IMR-90 (cell line): ENCODE measurements around the gene CCNJL. TPM values are rescaled to one million over a fixed set of nuclear protein-coding genes. Genes with fewer than 3 reads are reported as not detected.

ENCODE experiments used
- ATAC-seq: fragments of 200-7000 bp; cut with Tn5 transposase; 2 replicates; pipeline ENCODE4 v1.9.1; 2020; ENCODE audit warnings: low read depth, mild to moderate bottlenecking, moderate library complexity
- BruUV-seq: library from RNA; stranded (reverse); fragments of 400-500 nt; replicated peaks from 2 replicates; lab custom pipeline; 2021; lab: Mats Ljungman, UMichigan
- CTCF ChIA-PET: fragments of 300-600 bp; formaldehyde crosslinking; extraction: SDS; loops from one replicate; lab custom pipeline; 2021; ENCODE audit warnings: antibody characterized with exemption; lab: Yijun Ruan, JAX
- POLR2A ChIA-PET: fragments of 300-600 bp; sonication (Branson Sonifier 250); formaldehyde crosslinking; loops from one replicate; lab custom pipeline; 2022; ENCODE audit warnings: antibody characterized with exemption; ENCODE audit not compliant: unreplicated experiment; lab: Charles Lee
- DNase-seq: peaks from one replicate; pipeline ENCODE4 v3.0.0; 2013
- H2AFZ ChIP-seq: replicated peaks from 2 replicates; pipeline ENCODE3; 2013; ENCODE audit warnings: low read length, mild to moderate bottlenecking; ENCODE audit not compliant: poor library complexity
- H2AK5ac ChIP-seq: 2 replicates; pipeline ENCODE4 v1.6.1; 2013; ENCODE audit warnings: low read depth, low read length, inconsistent platforms
- H2AK9ac ChIP-seq: replicated peaks from 2 replicates; pipeline ENCODE3; 2013; ENCODE audit warnings: mild to moderate bottlenecking, low read depth, low read length, moderate library complexity; ENCODE audit not compliant: poor library complexity
- H2BK120ac ChIP-seq: 2 replicates; pipeline ENCODE4 v1.6.1; 2013; ENCODE audit warnings: low read depth, low read length, inconsistent platforms
- H2BK15ac ChIP-seq: 3 replicates; pipeline ENCODE4 v1.6.1; 2013; ENCODE audit warnings: low read depth, low read length, inconsistent platforms
- H2BK20ac ChIP-seq: 2 replicates; pipeline ENCODE4 v1.6.1; 2013; ENCODE audit warnings: low read depth, mild to moderate bottlenecking, inconsistent platforms, low read length, moderate library complexity
- H2BK5ac ChIP-seq: 2 replicates; pipeline ENCODE4 v1.6.1; 2013; ENCODE audit warnings: mild to moderate bottlenecking, low read depth, low read length, inconsistent platforms; ENCODE audit not compliant: poor library complexity, severe bottlenecking
- H3K14ac ChIP-seq: replicated peaks from 2 replicates; pipeline ENCODE4 v1.6.1; 2013; ENCODE audit warnings: low read depth, low read length, inconsistent platforms
- H3K18ac ChIP-seq: 2 replicates; pipeline ENCODE4 v1.6.1; 2013; ENCODE audit warnings: low read depth, low read length, control low read depth
- H3K23ac ChIP-seq: 2 replicates; pipeline ENCODE4 v1.6.1; 2013; ENCODE audit warnings: low read depth, low read length, inconsistent platforms
- H3K27ac ChIP-seq: 2 replicates; pipeline ENCODE4 v1.5.1; 2013; ENCODE audit warnings: mild to moderate bottlenecking, control low read depth, low read length; ENCODE audit not compliant: insufficient read depth
- H3K27me3 ChIP-seq: 2 replicates; pipeline ENCODE4 v1.6.1; 2013; ENCODE audit warnings: low read length; ENCODE audit not compliant: control insufficient read depth, insufficient read depth
- H3K36me3 ChIP-seq: 2 replicates; pipeline ENCODE4 v1.6.1; 2013; ENCODE audit warnings: low read length, mixed read lengths; ENCODE audit not compliant: control insufficient read depth, insufficient read depth
- H3K4ac ChIP-seq: 2 replicates; pipeline ENCODE4 v1.6.1; 2013; ENCODE audit warnings: low read depth, low read length, inconsistent platforms
- H3K4me1 ChIP-seq: 2 replicates; pipeline ENCODE4 v1.6.1; 2013; ENCODE audit warnings: low read length, mixed read lengths; ENCODE audit not compliant: control insufficient read depth, insufficient read depth
- H3K4me2 ChIP-seq: 2 replicates; pipeline ENCODE4 v1.6.1; 2013; ENCODE audit warnings: low read depth, mild to moderate bottlenecking, control low read depth, low read length, moderate library complexity
- H3K4me3 ChIP-seq: 2 replicates; pipeline ENCODE4 v1.5.1; 2013; ENCODE audit warnings: low read depth, mild to moderate bottlenecking, control low read depth, low read length, moderate library complexity; ENCODE audit not compliant: insufficient read depth
- H3K56ac ChIP-seq: 2 replicates; pipeline ENCODE4 v1.6.1; 2013; ENCODE audit warnings: low read length, inconsistent platforms; ENCODE audit not compliant: insufficient read depth; ENCODE audit errors: extremely low read depth
- H3K79me1 ChIP-seq, 2 experiments: 2 replicates each; pipeline ENCODE4 v1.6.1; 2013; ENCODE audit warnings: low read length in 2 of 2, inconsistent platforms in 1 of 2, low read depth in 1 of 2
- H3K9ac ChIP-seq: 2 replicates; pipeline ENCODE4 v1.6.1; 2013; ENCODE audit warnings: low read depth, low read length, control low read depth
- H3K9me1 ChIP-seq: 2 replicates; pipeline ENCODE4 v1.6.1; 2013; ENCODE audit warnings: low read length, inconsistent platforms; ENCODE audit not compliant: insufficient read depth
- H3K9me3 ChIP-seq: 2 replicates; pipeline ENCODE4 v1.6.1; 2013; ENCODE audit warnings: low read length; ENCODE audit not compliant: control insufficient read depth, insufficient read depth
- H4K20me1 ChIP-seq: 2 replicates; pipeline ENCODE4 v1.6.1; 2013; ENCODE audit warnings: low read length, inconsistent platforms; ENCODE audit not compliant: insufficient read depth
- H4K5ac ChIP-seq: 2 replicates; pipeline ENCODE4 v1.6.1; 2013; ENCODE audit warnings: mild to moderate bottlenecking, low read depth, low read length, control low read depth
- H4K8ac ChIP-seq, 2 experiments: 2 replicates each; pipeline ENCODE4 v1.6.1; 2013; ENCODE audit warnings: low read depth in 2 of 2, low read length in 2 of 2, control low read depth in 1 of 2, inconsistent platforms in 1 of 2
- H4K91ac ChIP-seq: 2 replicates; pipeline ENCODE4 v1.6.1; 2013; ENCODE audit warnings: low read depth, low read length, inconsistent platforms; ENCODE audit not compliant: insufficient read depth
- BHLHE40 ChIP-seq: fragments of 150-350 bp; IDR thresholded peaks from 2 replicates; pipeline ENCODE4 v1.6.1; 2016; ENCODE audit warnings: mild to moderate bottlenecking, low read depth, low read length
- CEBPB ChIP-seq: IDR thresholded peaks from 2 replicates; pipeline ENCODE4 v1.6.1; 2012; ENCODE audit warnings: low read depth, low read length, improper control_type of control experiment
- CHD1 ChIP-seq: IDR thresholded peaks from 2 replicates; pipeline ENCODE4 v1.6.1; 2012; ENCODE audit warnings: low read depth, low read length, improper control_type of control experiment
- FOS ChIP-seq: fragments of 150-350 bp; IDR thresholded peaks from 2 replicates; pipeline ENCODE4 v1.6.1; 2016; ENCODE audit warnings: low read depth, low read length
- MAFK ChIP-seq: IDR thresholded peaks from 2 replicates; pipeline ENCODE4 v1.6.1; 2012; ENCODE audit warnings: low read depth, low read length, improper control_type of control experiment
- MAZ ChIP-seq: IDR thresholded peaks from 2 replicates; pipeline ENCODE4 v1.6.1; 2012; ENCODE audit warnings: low read depth, mild to moderate bottlenecking, low read length, improper control_type of control experiment, moderate library complexity, borderline replicate concordance
- MXI1 ChIP-seq: IDR thresholded peaks from 2 replicates; pipeline ENCODE4 v1.6.1; 2012; ENCODE audit warnings: low read depth, mild to moderate bottlenecking, low read length, moderate library complexity, borderline replicate concordance
- NFE2L2 ChIP-seq: fragments of 150-350 bp; IDR thresholded peaks from 2 replicates; pipeline ENCODE4 v1.6.1; 2016; ENCODE audit warnings: low read depth, mild to moderate bottlenecking, low read length
- POLR2A ChIP-seq: IDR thresholded peaks from 2 replicates; pipeline ENCODE4 v1.6.1; 2012; ENCODE audit warnings: mild to moderate bottlenecking, low read depth, low read length
- RAD21 ChIP-seq: IDR thresholded peaks from 2 replicates; pipeline ENCODE4 v1.6.1; 2012; ENCODE audit warnings: low read length, improper control_type of control experiment
- RCOR1 ChIP-seq: IDR thresholded peaks from 2 replicates; pipeline ENCODE4 v1.6.1; 2012; ENCODE audit warnings: mild to moderate bottlenecking, low read length, improper control_type of control experiment; ENCODE audit not compliant: insufficient replicate concordance
- RFX5 ChIP-seq: IDR thresholded peaks from 2 replicates; pipeline ENCODE4 v1.8.0; 2012; ENCODE audit warnings: low read depth, mild to moderate bottlenecking, low read length, moderate library complexity
- SMC3 ChIP-seq: fragments of 150-350 bp; IDR thresholded peaks from 2 replicates; pipeline ENCODE4 v1.6.1; 2016; ENCODE audit warnings: low read depth, mild to moderate bottlenecking, antibody characterized with exemption, low read length, moderate library complexity
- WGBS, 2 experiments: methylation state at CpG; one replicate each; pipeline versions ENCODE4 v1.1.5 to v1.1.7; 2013; ENCODE audit warnings: missing lambda C conversion rate in 2 of 2; ENCODE audit not compliant: insufficient read length in 1 of 2; ENCODE audit errors: extremely low coverage in 2 of 2; 5-methylcytosine and 5-hydroxymethylcytosine counted together
- dilution Hi-C: fragments of 300-500 bp; cut with HindIII; formaldehyde crosslinking; loops from one replicate; pipeline ENCODE4 v1.14.3; 2018; ENCODE audit warnings: low sequenced_read_pairs; ENCODE audit not compliant: unreplicated experiment
- in situ Hi-C: fragments of 300-500 bp; cut with MboI; formaldehyde crosslinking; loops from 3 replicates; pipeline ENCODE4 v1.14.3; 2019; ENCODE audit warnings: low sequenced_read_pairs, inconsistent platforms, mixed read lengths
- intact Hi-C: fragments of 100-400 bp; cut with micrococcal nuclease; formaldehyde crosslinking; loops from 2 replicates; pipeline ENCODE4 v1.10.0; 2022
- polyA plus RNA-seq, 3 experiments: library from polyadenylated mRNA; depleted of rRNA; stranded (reverse); fragments of >200 nt; gene quantifications; 2 replicates each; pipeline ENCODE4 v1.2.3, GENCODE V29; 2012; ENCODE audit warnings: low replicate concordance in 1 of 3
- total RNA-seq: library from RNA; depleted of rRNA; stranded (reverse); fragments of >200 nt; gene quantifications from 2 replicates; pipeline ENCODE4 v1.2.3, GENCODE V29; 2012
- TF ChIP-seq, protein P1 (sequence below): conservative IDR thresholded peaks from 2 replicates; pipeline ENCODE4 v1.5.1; 2012; ENCODE audit warnings: mild to moderate bottlenecking, low read depth, low read length, improper control_type of control experiment
- TF ChIP-seq, protein P2 (sequence below): fragments of 150-350 bp; IDR thresholded peaks from 2 replicates; pipeline ENCODE4 v1.6.1; 2016; ENCODE audit warnings: low read depth, mild to moderate bottlenecking, low read length, moderate library complexity, borderline replicate concordance
- TF ChIP-seq, protein P3 (sequence below): fragments of 150-350 bp; IDR thresholded peaks from 2 replicates; pipeline ENCODE4 v1.6.1; 2017; ENCODE audit warnings: mild to moderate bottlenecking, antibody characterized with exemption, low read length, low read depth

Gene CCNJL
- total and polyA plus RNA-seq, 2 of the 4 experiments (the other 2 are of a cell fraction) = 2.0 to 3.8 TPM

- peaks cover 4% of the 10 kb centered on the region; the same call in 1 of the 2 replicates for H3K9me1 ChIP-seq
- POLR2A ChIA-PET = no interaction called here
- dilution Hi-C loops = no loop called here
- H3K23ac ChIP-seq = no peak overlapping the region
- no peak overlapping the region for H4K5ac ChIP-seq
- BruUV-seq = no TSS peak
- H3K56ac ChIP-seq = no peak overlapping the region
- no peak overlapping the region for H3K27ac ChIP-seq
- in situ Hi-C loops = no loop called here
- H2BK120ac ChIP-seq = no peak overlapping the region
- H4K20me1 ChIP-seq = no peaks in the 10 kb centered on the region
- no peak overlapping the region for H2AK9ac ChIP-seq
- no peak overlapping the region for H3K9ac ChIP-seq
- H3K36me3 ChIP-seq = no peaks in the 10 kb centered on the region
- H3K14ac ChIP-seq = no peak overlapping the region
- H2AK5ac ChIP-seq = no peak overlapping the region
- H3K4ac ChIP-seq = no peak overlapping the region
- H3K9me3 ChIP-seq = no peaks in the 10 kb centered on the region
- ATAC-seq = no peak
- intact Hi-C loops = no loop called here
- TF ChIP-seq BHLHE40 (no peak), RCOR1 (no peak), MXI1 (no peak), MAZ (no peak), RFX5 (no peak), SMC3 (no peak), NFE2L2 (no peak), RAD21 (no peak), CHD1 (no peak), MAFK (no peak), POLR2A (no peak), FOS (no peak), CEBPB (no peak)
- TF ChIP-seq, protein P1, sequence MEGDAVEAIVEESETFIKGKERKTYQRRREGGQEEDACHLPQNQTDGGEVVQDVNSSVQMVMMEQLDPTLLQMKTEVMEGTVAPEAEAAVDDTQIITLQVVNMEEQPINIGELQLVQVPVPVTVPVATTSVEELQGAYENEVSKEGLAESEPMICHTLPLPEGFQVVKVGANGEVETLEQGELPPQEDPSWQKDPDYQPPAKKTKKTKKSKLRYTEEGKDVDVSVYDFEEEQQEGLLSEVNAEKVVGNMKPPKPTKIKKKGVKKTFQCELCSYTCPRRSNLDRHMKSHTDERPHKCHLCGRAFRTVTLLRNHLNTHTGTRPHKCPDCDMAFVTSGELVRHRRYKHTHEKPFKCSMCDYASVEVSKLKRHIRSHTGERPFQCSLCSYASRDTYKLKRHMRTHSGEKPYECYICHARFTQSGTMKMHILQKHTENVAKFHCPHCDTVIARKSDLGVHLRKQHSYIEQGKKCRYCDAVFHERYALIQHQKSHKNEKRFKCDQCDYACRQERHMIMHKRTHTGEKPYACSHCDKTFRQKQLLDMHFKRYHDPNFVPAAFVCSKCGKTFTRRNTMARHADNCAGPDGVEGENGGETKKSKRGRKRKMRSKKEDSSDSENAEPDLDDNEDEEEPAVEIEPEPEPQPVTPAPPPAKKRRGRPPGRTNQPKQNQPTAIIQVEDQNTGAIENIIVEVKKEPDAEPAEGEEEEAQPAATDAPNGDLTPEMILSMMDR = no peak
- TF ChIP-seq, protein P2, sequence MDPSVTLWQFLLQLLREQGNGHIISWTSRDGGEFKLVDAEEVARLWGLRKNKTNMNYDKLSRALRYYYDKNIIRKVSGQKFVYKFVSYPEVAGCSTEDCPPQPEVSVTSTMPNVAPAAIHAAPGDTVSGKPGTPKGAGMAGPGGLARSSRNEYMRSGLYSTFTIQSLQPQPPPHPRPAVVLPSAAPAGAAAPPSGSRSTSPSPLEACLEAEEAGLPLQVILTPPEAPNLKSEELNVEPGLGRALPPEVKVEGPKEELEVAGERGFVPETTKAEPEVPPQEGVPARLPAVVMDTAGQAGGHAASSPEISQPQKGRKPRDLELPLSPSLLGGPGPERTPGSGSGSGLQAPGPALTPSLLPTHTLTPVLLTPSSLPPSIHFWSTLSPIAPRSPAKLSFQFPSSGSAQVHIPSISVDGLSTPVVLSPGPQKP = no peak
- TF ChIP-seq, protein P3, sequence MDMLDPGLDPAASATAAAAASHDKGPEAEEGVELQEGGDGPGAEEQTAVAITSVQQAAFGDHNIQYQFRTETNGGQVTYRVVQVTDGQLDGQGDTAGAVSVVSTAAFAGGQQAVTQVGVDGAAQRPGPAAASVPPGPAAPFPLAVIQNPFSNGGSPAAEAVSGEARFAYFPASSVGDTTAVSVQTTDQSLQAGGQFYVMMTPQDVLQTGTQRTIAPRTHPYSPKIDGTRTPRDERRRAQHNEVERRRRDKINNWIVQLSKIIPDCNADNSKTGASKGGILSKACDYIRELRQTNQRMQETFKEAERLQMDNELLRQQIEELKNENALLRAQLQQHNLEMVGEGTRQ = no peak
- H3K18ac ChIP-seq = no peak overlapping the region
- H2BK15ac ChIP-seq = no peak overlapping the region
- no peak overlapping the region for H2BK5ac ChIP-seq
- H2BK20ac ChIP-seq = no peak overlapping the region
- DNase-seq = no peak
- no peak overlapping the region for H3K4me3 ChIP-seq
- no peaks in the 10 kb centered on the region for H3K27me3 ChIP-seq
- H3K4me2 ChIP-seq = no peak overlapping the region
- CTCF ChIA-PET = no interaction called here
- H4K91ac ChIP-seq = no peak overlapping the region
- 83% methylated on average over 1 of the region's 7 CpGs; no CpG with 5 or more reads in 1 of the 2 experiments for WGBS, 2 experiments
- H4K8ac ChIP-seq = no peak overlapping the region
- peaks cover 9% of the 10 kb centered on the region; the same call in 1 of the 2 replicates for H3K4me1 ChIP-seq
- H3K79me1 ChIP-seq = peaks cover 22 to 33% of the 10 kb centered on the region in 2 experiments; a peak in 2 of 4 replicates
- H2AFZ ChIP-seq = peak overlapping the region; percentile 54
Measured at GRCh38 chr5:160289721-160290120, 22.6 kb downstream of the CCNJL start.
